ENCODE results near the gene UBE2N.

Gene UBE2N

GRCh38 chr12:93370947-93371346 lies 70.8 kb downstream of the UBE2N start:
- Histone ChIP-seq H3K4me1 (ENCODE audit: insufficient read depth, poor library complexity, severe bottlenecking) (no peaks in the 10 kb centered on the region), H3K9me3 (ENCODE audit: severe bottlenecking) (no peaks in the 10 kb centered on the region), H3K27ac (ENCODE audit: poor library complexity, severe bottlenecking) (no peak overlapping the region), H3K36me3 (ENCODE audit: low read depth) (no peaks in the 10 kb centered on the region), H3K27me3 (ENCODE audit: insufficient read depth, poor library complexity, severe bottlenecking) (no peaks in the 10 kb centered on the region), H3K4me3 (ENCODE audit: severe bottlenecking) (no peak overlapping the region)
- ATAC-seq (ENCODE audit: low read depth) (no peak), DNase-seq (ENCODE audit: low spot score) (no peak)
- TF ChIP-seq CTCF (IDR thresholded peaks at IDR 0.05; ENCODE audit: poor library complexity, severe bottlenecking), result no peak

GRCh38 chr12:93369505-93369904 lies 72.2 kb downstream of the UBE2N start:
- no peak for TF ChIP-seq CTCF (IDR thresholded peaks at IDR 0.05; ENCODE audit: poor library complexity, severe bottlenecking)
- H3K9me3 ChIP-seq (ENCODE audit: severe bottlenecking), result no peaks in the 10 kb centered on the region

GRCh38 chr12:93368766-93369165 lies 73.0 kb downstream of the UBE2N start:
- Histone ChIP-seq H3K27ac (ENCODE audit: poor library complexity, severe bottlenecking) (no peak overlapping the region), H3K4me1 (ENCODE audit: insufficient read depth, poor library complexity, severe bottlenecking) (no peaks in the 10 kb centered on the region), H3K27me3 (ENCODE audit: insufficient read depth, poor library complexity, severe bottlenecking) (no peaks in the 10 kb centered on the region), H3K9me3 (ENCODE audit: severe bottlenecking) (no peaks in the 10 kb centered on the region), H3K4me3 (ENCODE audit: severe bottlenecking) (no peak overlapping the region), H3K36me3 (ENCODE audit: low read depth) (no peaks in the 10 kb centered on the region)
- DNase-seq (ENCODE audit: low spot score) (no peak), ATAC-seq (ENCODE audit: low read depth) (no peak)
- TF ChIP-seq CTCF (IDR thresholded peaks at IDR 0.05; ENCODE audit: poor library complexity, severe bottlenecking), result no peak

More at GRCh38 chr12:93369505-93369904, 72.2 kb downstream of the UBE2N start:
- ATAC-seq (ENCODE audit: low read depth) (no peak), DNase-seq (ENCODE audit: low spot score) (no peak)
- H3K27me3 ChIP-seq (ENCODE audit: insufficient read depth, poor library complexity, severe bottlenecking), result no peaks in the 10 kb centered on the region
- no peak overlapping the region for H3K27ac ChIP-seq (ENCODE audit: poor library complexity, severe bottlenecking)
- no peaks in the 10 kb centered on the region for H3K4me1 ChIP-seq (ENCODE audit: insufficient read depth, poor library complexity, severe bottlenecking)
- H3K36me3 ChIP-seq (ENCODE audit: low read depth), result no peaks in the 10 kb centered on the region
- no peak overlapping the region for H3K4me3 ChIP-seq (ENCODE audit: severe bottlenecking)

GRCh38 chr12:93366422-93366821 lies 75.3 kb downstream of the UBE2N start:
- TF ChIP-seq CTCF (IDR thresholded peaks at IDR 0.05; ENCODE audit: poor library complexity, severe bottlenecking), result no peak
- no peaks in the 10 kb centered on the region for H3K36me3 ChIP-seq (ENCODE audit: low read depth)
- no peak for DNase-seq (ENCODE audit: low spot score)
- no peaks in the 10 kb centered on the region for H3K9me3 ChIP-seq (ENCODE audit: severe bottlenecking)
- H3K4me3 ChIP-seq (ENCODE audit: severe bottlenecking), result no peak overlapping the region
- no peak overlapping the region for H3K27ac ChIP-seq (ENCODE audit: poor library complexity, severe bottlenecking)
- H3K4me1 ChIP-seq (ENCODE audit: insufficient read depth, poor library complexity, severe bottlenecking), result no peaks in the 10 kb centered on the region
- H3K27me3 ChIP-seq (ENCODE audit: insufficient read depth, poor library complexity, severe bottlenecking), result no peaks in the 10 kb centered on the region
- no peak for ATAC-seq (ENCODE audit: low read depth)

GRCh38 chr12:93365616-93366405 lies 75.9 kb downstream of the UBE2N start:
- DNase-seq (ENCODE audit: low spot score), result no peak
- Histone ChIP-seq H3K36me3 (ENCODE audit: low read depth) (no peaks in the 10 kb centered on the region), H3K9me3 (ENCODE audit: severe bottlenecking) (no peaks in the 10 kb centered on the region), H3K27ac (ENCODE audit: poor library complexity, severe bottlenecking) (no peak overlapping the region), H3K4me3 (ENCODE audit: severe bottlenecking) (no peak overlapping the region), H3K4me1 (ENCODE audit: insufficient read depth, poor library complexity, severe bottlenecking) (no peaks in the 10 kb centered on the region), H3K27me3 (ENCODE audit: insufficient read depth, poor library complexity, severe bottlenecking) (no peaks in the 10 kb centered on the region)
- ATAC-seq (ENCODE audit: low read depth), result no peak
- TF ChIP-seq CTCF (IDR thresholded peaks at IDR 0.05; ENCODE audit: poor library complexity, severe bottlenecking), result no peak

Data from RWPE2 (cell line).